Calu3 (cell line): Measurements from ENCODE around the gene UCK1. TPM values are rescaled to one million over a fixed set of nuclear protein-coding genes. Genes with fewer than 3 reads are reported as not detected.
A peak's percentile ranks its signal among the peaks of the same experiment; 100 is the strongest.

Source experiments
- BruUV-seq: library from RNA; stranded (reverse); fragments of 400-500 nt; replicated peaks from 2 replicates; lab custom pipeline; 2021; lab: Mats Ljungman, UMichigan
- CTCF ChIA-PET: fragments of 300-600 bp; sonication (Branson Sonifier 250); formaldehyde crosslinking; loops from one replicate; lab custom pipeline; 2022; ENCODE audit warnings: antibody characterized with exemption; lab: Charles Lee
- DNase-seq: peaks from one replicate; pipeline ENCODE4 v3.0.0; 2022
- H3K27ac Mint-ChIP-seq: one replicate; pipeline ENCODE4 v1.8.0; 2022; ENCODE audit warnings: mixed read lengths; ENCODE audit not compliant: unreplicated experiment
- H3K27me3 Mint-ChIP-seq: one replicate; pipeline ENCODE4 v1.8.0; 2022; ENCODE audit warnings: mixed read lengths; ENCODE audit not compliant: unreplicated experiment
- H3K36me3 Mint-ChIP-seq: one replicate; pipeline ENCODE4 v1.8.0; 2022; ENCODE audit warnings: mild to moderate bottlenecking, moderate library complexity, mixed read lengths; ENCODE audit not compliant: insufficient read depth, unreplicated experiment
- H3K4me1 Mint-ChIP-seq: one replicate; pipeline ENCODE4 v1.8.0; 2022; ENCODE audit warnings: mild to moderate bottlenecking, low read depth, mixed read lengths; ENCODE audit not compliant: unreplicated experiment
- H3K4me3 Mint-ChIP-seq: one replicate; pipeline ENCODE4 v1.8.0; 2022; ENCODE audit warnings: mild to moderate bottlenecking, low read depth, moderate library complexity, mixed read lengths; ENCODE audit not compliant: unreplicated experiment
- H3K9me3 Mint-ChIP-seq: one replicate; pipeline ENCODE4 v1.8.0; 2022; ENCODE audit warnings: low read depth, mixed read lengths; ENCODE audit not compliant: unreplicated experiment
- CTCF ChIP-seq: fragments of 200-600 bp; IDR thresholded peaks from one replicate; pipeline ENCODE4 v1.8.0; 2022; ENCODE audit warnings: antibody characterized with exemption; ENCODE audit not compliant: unreplicated experiment
- intact Hi-C: fragments of 100-400 bp; cut with micrococcal nuclease; formaldehyde crosslinking; loops from one replicate; pipeline ENCODE4 v1.10.0; 2022; ENCODE audit not compliant: unreplicated experiment
- total RNA-seq: library from RNA; stranded (reverse); gene quantifications from 2 replicates; pipeline ENCODE4 v1.2.3, GENCODE V29; 2022

UCK1 gene
- total RNA-seq, 1 experiment from 2014 or later = 19.6 TPM

- no peaks in the 10 kb centered on the region for H3K27me3 Mint-ChIP-seq
- no peaks in the 10 kb centered on the region for H3K9me3 Mint-ChIP-seq
- intact Hi-C loops = no loop called here
- peak overlapping the region; percentile 94 for H3K4me3 Mint-ChIP-seq
- DNase-seq = peak; percentile 4
- H3K36me3 Mint-ChIP-seq = peaks cover 29% of the 10 kb centered on the region
- TF ChIP-seq CTCF = no peak
- peak overlapping the region; percentile 14 for H3K27ac Mint-ChIP-seq
- H3K4me1 Mint-ChIP-seq = peaks cover 17% of the 10 kb centered on the region
- CTCF ChIA-PET = no interaction called here
- no TSS peak for BruUV-seq
Measured at GRCh38 chr9:131503626-131504465, 27.2 kb downstream of the UCK1 start.

GRCh38 chr9:131502781-131503625, 28.1 kb downstream of the UCK1 start, which contains the start of gene POMT1:
Gene POMT1, plus strand, starts transcription at chr9:131502918. Its CDS starts 1,301 bp downstream, at chr9:131504219.
- CTCF ChIA-PET = no interaction called here
- Mint-ChIP-seq H3K9me3 (no peaks in the 10 kb centered on the region), H3K36me3 (peaks cover 33% of the 10 kb centered on the region), H3K4me1 (peaks cover 17% of the 10 kb centered on the region), H3K4me3 (peak within 1 kb of the TSS; percentile 94), H3K27ac (peak within 1 kb of the TSS; percentile 14), H3K27me3 (no peaks in the 10 kb centered on the region)
- peak; percentile 77 for DNase-seq
- BruUV-seq = no TSS peak
- intact Hi-C loops = no loop called here
- no peak for TF ChIP-seq CTCF

- TF ChIP-seq CTCF = no peak
- no peaks in the 10 kb centered on the region for H3K9me3 Mint-ChIP-seq
- intact Hi-C loops = no loop called here
- no peak overlapping the region for H3K4me3 Mint-ChIP-seq
- no peak for DNase-seq
- no peaks in the 10 kb centered on the region for H3K27me3 Mint-ChIP-seq
- peaks cover 43% of the 10 kb centered on the region for H3K36me3 Mint-ChIP-seq
- no TSS peak for BruUV-seq
- CTCF ChIA-PET = no interaction called here
- H3K4me1 Mint-ChIP-seq = peaks cover 17% of the 10 kb centered on the region
- no peak overlapping the region for H3K27ac Mint-ChIP-seq
Measured at GRCh38 chr9:131500939-131501541, 30.0 kb downstream of the UCK1 start.

GRCh38 chr9:131500377-131500776, 30.7 kb downstream of the UCK1 start:
- Mint-ChIP-seq H3K4me1 (peaks cover 17% of the 10 kb centered on the region), H3K27ac (no peak overlapping the region), H3K9me3 (no peaks in the 10 kb centered on the region), H3K27me3 (no peaks in the 10 kb centered on the region), H3K4me3 (no peak overlapping the region), H3K36me3 (peaks cover 43% of the 10 kb centered on the region)
- no peak for TF ChIP-seq CTCF
- no TSS peak for BruUV-seq
- DNase-seq = no peak
- CTCF ChIA-PET = no interaction called here
- intact Hi-C loops = no loop called here
